GM21423 (cell line): ENCODE data around the gene PHLDB1.

Experiments used
- ATAC-seq: cut with Tn5 transposase; IDR thresholded peaks from one replicate; pipeline ENCODE4 v1.9.1; 2021; ENCODE audit warnings: mild to moderate bottlenecking, moderate library complexity; ENCODE audit not compliant: unreplicated experiment

PHLDB1 gene

DNA sequence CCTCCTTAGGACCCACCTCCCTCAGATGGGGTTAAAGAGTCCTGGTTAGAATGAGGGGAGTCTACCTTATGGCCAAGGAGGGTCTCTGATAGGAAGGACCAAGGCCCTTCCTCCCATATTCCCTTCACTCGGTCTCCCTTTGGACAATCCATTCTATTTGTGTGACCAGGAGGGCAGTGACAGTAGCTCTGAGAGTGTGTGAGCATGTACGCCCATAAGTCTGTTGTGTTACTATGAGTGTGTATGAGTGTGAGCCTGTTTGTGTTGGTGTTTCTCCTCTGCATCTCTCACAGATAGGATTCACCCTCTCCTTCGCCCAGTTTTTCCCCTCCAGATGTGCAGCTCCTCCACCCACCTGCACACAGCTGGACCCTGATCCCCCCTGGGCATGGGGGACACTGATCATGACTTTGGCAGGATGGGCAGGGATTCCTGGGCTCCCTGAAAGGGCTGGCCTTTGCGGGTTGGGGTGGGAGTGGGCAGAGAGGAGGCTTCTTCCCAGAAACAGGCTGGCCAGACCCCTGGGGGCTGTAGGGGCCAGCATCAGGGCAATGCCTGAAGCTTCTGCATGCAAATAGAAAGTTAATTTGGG lies 14.5 kb downstream of the PHLDB1 start:
- ATAC-seq, result no peak

- ATAC-seq, result no peak
Measured at GRCh38 chr11:118622376-118623268, 15.2 kb downstream of the PHLDB1 start.

DNA sequence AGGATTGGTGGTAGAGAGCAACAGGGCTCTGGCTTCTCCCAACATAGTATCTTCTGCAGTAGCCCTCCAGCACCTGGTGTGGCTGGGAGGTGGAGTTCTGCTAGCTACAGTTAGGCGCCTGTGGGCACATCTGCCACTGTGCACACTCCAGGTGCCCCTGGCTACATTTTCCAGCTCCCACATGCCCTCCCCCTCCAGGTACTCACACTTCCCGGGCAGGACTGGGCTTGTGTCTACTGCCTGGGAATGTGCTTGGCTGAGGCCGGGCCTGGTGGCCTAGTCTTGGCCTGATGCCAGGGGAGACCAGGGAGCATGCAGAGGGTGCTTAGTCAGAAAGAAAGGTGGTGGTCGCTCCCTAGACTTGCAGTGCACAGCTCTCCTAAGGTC lies 15.8 kb downstream of the PHLDB1 start:
- no peak for ATAC-seq

GRCh38 chr11:118625036-118625690 lies 17.7 kb downstream of the PHLDB1 start:
- no peak for ATAC-seq

GRCh38 chr11:118625976-118626375 lies 18.6 kb downstream of the PHLDB1 start:
- no peak for ATAC-seq

DNA sequence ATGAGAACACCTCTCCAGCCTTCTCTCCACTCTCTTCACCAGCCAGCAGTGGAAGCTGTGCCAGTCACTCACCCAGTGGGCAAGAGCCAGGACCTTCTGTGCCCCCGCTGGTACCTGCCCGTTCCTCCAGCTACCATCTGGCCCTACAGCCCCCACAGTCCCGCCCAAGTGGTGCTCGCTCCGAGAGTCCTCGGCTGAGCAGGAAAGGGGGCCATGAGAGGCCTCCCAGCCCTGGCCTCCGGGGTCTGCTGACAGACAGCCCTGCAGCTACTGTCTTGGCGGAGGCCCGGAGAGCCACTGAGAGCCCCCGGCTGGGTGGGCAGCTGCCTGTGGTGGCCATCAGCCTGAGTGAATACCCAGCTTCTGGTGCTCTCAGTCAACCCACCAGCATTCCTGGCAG lies 20.2 kb downstream of the PHLDB1 start:
- ATAC-seq, result no peak

DNA sequence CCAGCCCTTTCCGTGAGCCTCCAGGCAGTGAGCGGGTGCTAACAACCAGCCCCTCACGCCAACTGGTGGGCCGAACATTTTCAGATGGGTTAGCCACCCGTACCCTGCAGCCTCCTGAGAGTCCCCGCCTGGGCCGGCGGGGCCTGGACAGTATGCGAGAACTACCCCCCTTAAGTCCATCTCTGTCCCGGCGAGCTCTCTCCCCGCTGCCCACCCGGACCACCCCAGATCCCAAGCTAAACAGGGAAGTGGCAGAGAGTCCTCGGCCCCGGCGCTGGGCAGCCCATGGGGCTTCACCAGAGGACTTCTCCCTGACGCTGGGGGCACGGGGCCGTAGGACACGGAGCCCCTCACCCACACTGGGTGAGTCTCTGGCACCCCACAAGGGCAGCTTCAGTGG lies 20.6 kb downstream of the PHLDB1 start:
- no peak for ATAC-seq

DNA sequence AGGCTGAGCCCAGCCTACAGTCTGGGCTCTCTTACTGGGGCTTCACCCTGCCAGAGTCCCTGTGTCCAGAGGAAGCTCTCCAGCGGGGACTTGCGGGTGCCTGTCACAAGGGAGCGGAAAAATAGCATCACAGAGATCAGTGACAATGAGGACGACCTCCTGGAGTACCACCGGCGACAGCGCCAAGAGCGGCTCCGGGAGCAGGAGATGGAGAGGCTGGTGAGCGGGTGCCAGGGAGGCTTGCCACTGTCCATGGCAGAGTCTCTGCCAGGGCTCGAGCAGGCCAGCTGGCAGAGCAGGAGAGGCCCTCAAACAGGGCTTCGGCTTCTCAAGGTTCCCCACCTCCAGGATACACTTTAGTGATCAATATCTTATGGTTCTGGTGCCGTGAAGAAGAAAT lies 21.0 kb downstream of the PHLDB1 start:
- ATAC-seq, result no peak

DNA sequence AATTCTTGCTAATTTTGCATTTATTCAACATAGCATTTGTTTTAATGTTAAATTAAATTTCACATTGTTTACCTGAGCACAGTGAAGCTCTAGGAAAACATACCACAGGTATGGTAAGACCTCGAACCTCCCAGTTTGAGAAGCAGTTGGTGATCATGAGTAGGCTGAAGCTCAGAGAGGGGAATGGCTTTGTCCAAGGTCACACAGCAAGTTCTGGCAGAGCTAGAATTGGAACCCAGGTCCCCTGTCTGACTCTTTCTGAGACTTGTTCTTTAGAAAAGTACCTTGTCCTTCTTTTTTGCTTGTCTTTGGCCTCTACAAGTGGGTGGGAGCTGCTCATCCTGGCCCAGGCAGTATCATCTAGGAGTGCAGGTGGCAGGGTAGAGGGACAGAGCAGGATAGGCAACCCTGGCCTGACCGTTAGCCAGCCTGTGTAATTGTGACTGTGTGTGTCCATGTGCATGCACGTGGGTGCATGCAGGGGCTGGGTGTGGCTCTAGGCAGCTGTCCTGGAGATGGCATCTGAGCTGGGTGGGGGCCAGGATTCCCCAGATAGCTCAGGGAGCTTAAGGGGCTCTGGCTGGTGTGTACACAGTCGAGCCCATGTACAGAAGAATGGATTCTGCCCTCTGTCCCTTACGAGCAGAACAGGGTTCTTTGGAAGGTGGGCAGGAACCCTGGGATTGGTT lies 21.6 kb downstream of the PHLDB1 start:
- ATAC-seq, result no peak

DNA sequence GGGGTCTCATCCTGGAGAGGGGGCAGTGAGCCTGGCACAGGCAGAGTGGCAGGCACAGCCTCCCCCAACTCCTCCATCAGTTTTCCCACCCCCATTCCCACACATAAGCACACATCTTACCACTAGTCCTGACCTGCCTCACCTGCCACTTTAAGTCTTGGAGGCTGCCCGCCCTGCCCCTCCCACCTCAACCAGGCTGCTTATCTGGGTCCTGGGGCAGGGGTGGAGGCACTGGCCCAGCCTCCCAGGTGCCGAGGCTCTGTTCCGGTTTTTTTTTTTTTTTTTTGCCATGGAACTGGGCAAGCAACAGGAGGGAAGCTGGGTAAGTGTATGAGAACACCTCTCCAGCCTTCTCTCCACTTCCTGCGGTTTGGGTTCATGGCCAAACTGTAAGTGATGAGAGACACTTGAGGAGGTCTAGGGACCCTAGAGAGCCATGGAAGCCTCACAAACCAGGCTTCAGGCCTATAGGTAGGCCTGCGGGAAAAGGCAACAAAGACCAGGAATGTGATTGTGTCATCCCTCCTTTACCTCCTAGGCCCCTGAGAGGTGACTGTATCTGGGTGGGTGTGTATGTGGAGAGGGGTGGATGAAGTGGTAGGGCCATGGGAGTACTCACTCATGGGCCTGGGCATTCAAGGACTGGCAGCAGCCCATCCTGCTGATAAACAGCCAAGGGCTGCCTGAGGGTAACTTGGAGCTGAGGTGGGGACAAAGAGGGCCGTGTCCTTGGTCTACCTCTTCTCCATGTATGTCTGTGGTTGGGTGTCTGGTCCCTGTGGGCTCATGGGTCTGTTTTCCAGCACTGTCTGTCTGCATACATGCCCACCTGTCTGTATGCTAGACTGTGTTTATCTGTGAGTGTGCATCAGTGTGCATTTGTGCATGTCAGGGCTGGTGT lies 22.6 kb downstream of the PHLDB1 start:
- no peak for ATAC-seq

GRCh38 chr11:118631142-118631909 lies 23.9 kb downstream of the PHLDB1 start:
- no peak for ATAC-seq

- no peak for ATAC-seq
Measured at GRCh38 chr11:118632577-118633318, 25.3 kb downstream of the PHLDB1 start.

GRCh38 chr11:118633319-118633690 lies 25.9 kb downstream of the PHLDB1 start:
- ATAC-seq, result no peak

DNA sequence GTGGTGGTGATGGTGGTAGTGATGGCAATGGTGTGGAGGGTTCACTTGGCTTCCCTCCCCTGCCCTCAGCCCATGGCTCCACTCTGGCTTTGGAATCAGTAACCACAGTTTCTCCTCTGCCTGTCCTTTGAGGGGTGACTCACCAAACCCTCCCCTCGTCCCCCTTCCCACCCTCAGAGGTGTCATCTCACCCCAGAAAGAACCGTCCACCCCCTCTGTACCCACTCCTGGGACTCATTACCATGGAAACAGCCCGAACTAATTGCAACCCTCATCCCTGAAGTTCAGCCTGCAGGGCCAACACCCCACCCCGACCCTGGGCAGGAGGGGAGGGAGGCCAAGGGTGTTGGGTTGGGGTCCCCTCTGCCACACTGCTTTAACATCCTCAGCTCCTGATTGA lies 26.6 kb downstream of the PHLDB1 start:
- ATAC-seq, result no peak

DNA sequence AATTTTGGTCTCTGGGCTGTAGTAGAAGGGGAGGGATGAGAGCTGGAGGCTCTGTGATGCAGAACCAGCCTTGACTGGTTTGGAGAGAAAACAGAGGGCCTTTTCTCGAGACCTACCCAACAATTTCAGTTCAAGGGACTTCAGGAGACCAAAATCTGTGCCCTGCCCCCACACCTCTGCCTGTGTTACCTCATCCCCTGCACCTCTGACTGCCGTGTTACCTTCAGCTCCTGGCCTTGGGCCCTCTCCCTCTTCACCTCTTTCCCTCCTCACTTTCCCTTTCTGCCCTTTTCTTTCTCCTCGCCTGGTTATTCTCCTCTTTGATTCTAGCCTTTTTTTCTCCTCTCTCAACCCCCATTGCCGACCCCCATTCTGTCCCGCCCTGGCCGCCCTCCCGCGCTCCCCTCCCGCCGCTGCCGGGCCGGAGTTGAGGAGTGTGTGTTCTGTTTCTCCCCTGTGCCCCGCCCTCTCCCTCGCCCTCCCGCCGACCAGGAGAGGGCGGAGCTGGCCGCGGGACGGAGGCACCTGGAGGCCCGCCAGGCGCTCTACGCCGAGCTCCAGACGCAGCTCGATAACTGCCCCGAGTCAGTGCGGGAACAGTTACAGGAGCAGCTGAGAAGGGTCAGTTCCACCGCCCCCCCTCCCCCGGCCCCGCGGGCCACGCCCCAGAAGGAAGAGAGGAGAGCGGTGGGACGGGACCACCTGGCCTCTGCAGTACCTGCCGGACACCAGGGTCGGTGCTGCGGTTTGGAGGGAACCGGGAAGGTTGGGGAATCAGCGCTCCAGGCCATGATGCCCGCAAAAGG lies 27.2 kb downstream of the PHLDB1 start:
- no peak for ATAC-seq

- ATAC-seq, result no peak
Measured at GRCh38 chr11:118635237-118635591, 27.8 kb downstream of the PHLDB1 start.

- ATAC-seq, result no peak
Measured at GRCh38 chr11:118635642-118636041, 28.2 kb downstream of the PHLDB1 start.

- no peak for ATAC-seq
Measured at GRCh38 chr11:118636569-118637290, 29.3 kb downstream of the PHLDB1 start.
